Endothelial cell of umbilical vein (primary cell): ENCODE results near the gene STRA6. TPM values are rescaled to one million over a fixed set of nuclear protein-coding genes. Genes with fewer than 3 reads are reported as not detected.

Source experiments
- Bru-seq: library from RNA; stranded (reverse); fragments of 400-500 nt; gene quantifications from one replicate; lab custom pipeline; 2021; lab: Mats Ljungman, UMichigan
- BruChase-seq, 2 experiments: library from RNA; stranded (reverse); fragments of 400-500 nt; gene quantifications; one replicate each; lab custom pipeline; 2021; lab: Mats Ljungman, UMichigan
- BruUV-seq: library from RNA; stranded (reverse); fragments of 400-500 nt; replicated peaks from 2 replicates; lab custom pipeline; 2021; lab: Mats Ljungman, UMichigan
- CTCF ChIA-PET: fragments of 300-600, 350-600 bp; sonication (Branson Sonifier 250); formaldehyde crosslinking; loops from one replicate; lab custom pipeline; 2021; ENCODE audit warnings: antibody characterized with exemption, inconsistent platforms; lab: Charles Lee
- POLR2A ChIA-PET: fragments of 300-600, 350-600 bp; sonication (Branson Sonifier 250); formaldehyde crosslinking; loops from one replicate; lab custom pipeline; 2021; ENCODE audit warnings: antibody characterized with exemption, inconsistent platforms; lab: Charles Lee
- DNase-seq: peaks from one replicate; pipeline ENCODE4 v3.0.0-alpha.2; 2011; ENCODE audit warnings: low read depth, low spot score
- FAIRE-seq: peaks from 2 replicates; lab custom pipeline; 2011; peaks lifted over from hg19 to GRCh38; lab: Jason Lieb, UNC
- H2AFZ ChIP-seq: 2 replicates; pipeline ENCODE4 v1.6.0; 2012; ENCODE audit warnings: low read depth, low read length, control low read depth, inconsistent platforms
- H3K27ac ChIP-seq: 2 replicates; pipeline ENCODE4 v1.5.1; 2011; ENCODE audit warnings: low read depth, mild to moderate bottlenecking, control low read depth, low read length, moderate library complexity; ENCODE audit not compliant: insufficient read depth
- H3K27me3 ChIP-seq, 2 experiments: 2 replicates each; pipeline versions ENCODE4 v1.6.0 to v1.6.1; 2011; ENCODE audit warnings: low read length in 2 of 2, mixed read lengths in 1 of 2; ENCODE audit not compliant: control insufficient read depth in 2 of 2, insufficient read depth in 2 of 2
- H3K36me3 ChIP-seq, 2 experiments: 2 replicates in 1 of 2; 3 replicates in 1 of 2; pipeline ENCODE4 v1.5.1; 2011; ENCODE audit warnings: low read length in 2 of 2, mild to moderate bottlenecking in 1 of 2, moderate library complexity in 1 of 2; ENCODE audit not compliant: control insufficient read depth in 2 of 2, insufficient read depth in 2 of 2; ENCODE audit errors: extremely low read depth in 1 of 2
- H3K4me1 ChIP-seq: 3 replicates; pipeline ENCODE4 v1.5.1; 2011; ENCODE audit warnings: mild to moderate bottlenecking, low read length; ENCODE audit not compliant: control insufficient read depth, insufficient read depth; ENCODE audit errors: extremely low read depth
- H3K4me2 ChIP-seq: 2 replicates; pipeline ENCODE4 v1.6.1; 2011; ENCODE audit warnings: low read length, control low read depth, mixed read lengths; ENCODE audit not compliant: insufficient read depth
- H3K4me3 ChIP-seq, 3 experiments: fragments of 200-600 bp in 1 of 3; sonication (generic), shearing (Covaris generic) in 1 of 3; replicated peaks in 1 of 3; 2 replicates each; pipeline ENCODE4 v1.5.1; 2011 to 2016; ENCODE audit warnings: control low read depth in 3 of 3, low read length in 3 of 3, mild to moderate bottlenecking in 2 of 3, inconsistent platforms in 1 of 3, low read depth in 1 of 3, moderate library complexity in 1 of 3; ENCODE audit not compliant: insufficient read depth in 1 of 3
- H3K79me2 ChIP-seq: 2 replicates; pipeline ENCODE4 v1.6.0; 2012; ENCODE audit warnings: low read length, inconsistent platforms; ENCODE audit not compliant: control insufficient read depth, insufficient read depth
- H3K9ac ChIP-seq: replicated peaks from 2 replicates; pipeline ENCODE3; 2011; ENCODE audit warnings: low read length, control low read depth; ENCODE audit not compliant: insufficient read depth; ENCODE audit errors: extremely low read depth
- H3K9me1 ChIP-seq: replicated peaks from 3 replicates; pipeline ENCODE4 v1.6.0; 2011; ENCODE audit warnings: mild to moderate bottlenecking, low read length; ENCODE audit not compliant: control insufficient read depth, insufficient read depth; ENCODE audit errors: extremely low read depth
- H3K9me3 ChIP-seq: replicated peaks from 2 replicates; pipeline ENCODE4 v1.5.1; 2012; ENCODE audit warnings: low read length, inconsistent platforms; ENCODE audit not compliant: control insufficient read depth, insufficient read depth
- H4K20me1 ChIP-seq: replicated peaks from 2 replicates; pipeline ENCODE3; 2011; ENCODE audit warnings: mild to moderate bottlenecking, low read length; ENCODE audit not compliant: control insufficient read depth, insufficient read depth; ENCODE audit errors: extremely low read depth
- EZH2 ChIP-seq: IDR thresholded peaks from 2 replicates; pipeline ENCODE4 v1.6.1; 2012; ENCODE audit warnings: borderline replicate concordance, low read depth, mild to moderate bottlenecking, moderate library complexity, low read length, inconsistent platforms; ENCODE audit not compliant: severe bottlenecking
- FOS ChIP-seq: IDR thresholded peaks from 2 replicates; pipeline ENCODE4 v1.6.1; 2011; ENCODE audit warnings: mild to moderate bottlenecking, low read length, moderate library complexity, borderline replicate concordance; ENCODE audit not compliant: insufficient read depth
- MYC ChIP-seq: IDR thresholded peaks from one replicate; pipeline ENCODE4 v1.6.1; 2011; ENCODE audit warnings: mild to moderate bottlenecking, low read depth, low read length
- dilution Hi-C: fragments of 300-500 bp; cut with MboI; formaldehyde crosslinking; loops from one replicate; pipeline ENCODE4 v1.15.0; 2019; ENCODE audit warnings: low sequenced_read_pairs; ENCODE audit not compliant: extremely low pct_ligation_motif_present
- intact Hi-C: fragments of 100-400 bp; cut with micrococcal nuclease; formaldehyde crosslinking; loops from one replicate; pipeline ENCODE4 v1.10.0; 2022
- long read RNA-seq: library from polyadenylated mRNA; stranded (forward); transcript quantifications from one replicate; pipeline ENCODE4 v2.0.0, GENCODE V29; 2021
- polyA minus RNA-seq, 3 experiments: library from RNA; depleted of rRNA, polyadenylated mRNA; stranded (reverse); fragments of >200 nt; gene quantifications; 1 replicate in 1 of 3; 2 replicates in 2 of 3; pipeline ENCODE4 v1.2.3, GENCODE V29; 2011
- polyA plus RNA-seq, 4 experiments: library from polyadenylated mRNA; depleted of rRNA in 3 of 4; stranded (reverse) in 3 of 4; unstranded in 1 of 4; fragments of >200 nt; gene quantifications; 2 replicates each; pipeline versions ENCODE4 v1.2.1 to v1.2.3, GENCODE V29; 2011 to 2012; ENCODE audit warnings: missing spikeins in 1 of 4
- total RNA-seq: library from RNA; stranded (reverse); gene quantifications from 2 replicates; pipeline ENCODE4 v1.2.3, GENCODE V29; 2021

STRA6 gene, protein sequence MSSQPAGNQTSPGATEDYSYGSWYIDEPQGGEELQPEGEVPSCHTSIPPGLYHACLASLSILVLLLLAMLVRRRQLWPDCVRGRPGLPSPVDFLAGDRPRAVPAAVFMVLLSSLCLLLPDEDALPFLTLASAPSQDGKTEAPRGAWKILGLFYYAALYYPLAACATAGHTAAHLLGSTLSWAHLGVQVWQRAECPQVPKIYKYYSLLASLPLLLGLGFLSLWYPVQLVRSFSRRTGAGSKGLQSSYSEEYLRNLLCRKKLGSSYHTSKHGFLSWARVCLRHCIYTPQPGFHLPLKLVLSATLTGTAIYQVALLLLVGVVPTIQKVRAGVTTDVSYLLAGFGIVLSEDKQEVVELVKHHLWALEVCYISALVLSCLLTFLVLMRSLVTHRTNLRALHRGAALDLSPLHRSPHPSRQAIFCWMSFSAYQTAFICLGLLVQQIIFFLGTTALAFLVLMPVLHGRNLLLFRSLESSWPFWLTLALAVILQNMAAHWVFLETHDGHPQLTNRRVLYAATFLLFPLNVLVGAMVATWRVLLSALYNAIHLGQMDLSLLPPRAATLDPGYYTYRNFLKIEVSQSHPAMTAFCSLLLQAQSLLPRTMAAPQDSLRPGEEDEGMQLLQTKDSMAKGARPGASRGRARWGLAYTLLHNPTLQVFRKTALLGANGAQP
- total RNA-seq: not detected in 2 replicates
- not detected in 2 replicates for polyA plus RNA-seq
- not detected in 2 replicates for polyA plus RNA-seq (2011; cell fraction: cytosol; rRNA removed)
- not detected in 2 replicates for polyA plus RNA-seq (2011; cell fraction: nucleus; rRNA removed)
- not detected in 2 replicates for polyA plus RNA-seq (2012)
- 0.21 TPM in 1 of 2 replicates, not detected in the other for polyA minus RNA-seq
- 0.82 TPM for polyA minus RNA-seq (2011; cell fraction: cytosol; rRNA and poly(A)+ RNA removed)
- not detected in 2 replicates for polyA minus RNA-seq (2011; cell fraction: nucleus; rRNA and poly(A)+ RNA removed)
- not detected for Bru-seq, nascent RNA
- not detected for BruChase-seq, experiment 1, labeled RNA remaining after a 6-hour chase
- not detected for BruChase-seq, experiment 2, labeled RNA remaining after a 2-hour chase
- long read RNA-seq: 0 reads

DNA sequence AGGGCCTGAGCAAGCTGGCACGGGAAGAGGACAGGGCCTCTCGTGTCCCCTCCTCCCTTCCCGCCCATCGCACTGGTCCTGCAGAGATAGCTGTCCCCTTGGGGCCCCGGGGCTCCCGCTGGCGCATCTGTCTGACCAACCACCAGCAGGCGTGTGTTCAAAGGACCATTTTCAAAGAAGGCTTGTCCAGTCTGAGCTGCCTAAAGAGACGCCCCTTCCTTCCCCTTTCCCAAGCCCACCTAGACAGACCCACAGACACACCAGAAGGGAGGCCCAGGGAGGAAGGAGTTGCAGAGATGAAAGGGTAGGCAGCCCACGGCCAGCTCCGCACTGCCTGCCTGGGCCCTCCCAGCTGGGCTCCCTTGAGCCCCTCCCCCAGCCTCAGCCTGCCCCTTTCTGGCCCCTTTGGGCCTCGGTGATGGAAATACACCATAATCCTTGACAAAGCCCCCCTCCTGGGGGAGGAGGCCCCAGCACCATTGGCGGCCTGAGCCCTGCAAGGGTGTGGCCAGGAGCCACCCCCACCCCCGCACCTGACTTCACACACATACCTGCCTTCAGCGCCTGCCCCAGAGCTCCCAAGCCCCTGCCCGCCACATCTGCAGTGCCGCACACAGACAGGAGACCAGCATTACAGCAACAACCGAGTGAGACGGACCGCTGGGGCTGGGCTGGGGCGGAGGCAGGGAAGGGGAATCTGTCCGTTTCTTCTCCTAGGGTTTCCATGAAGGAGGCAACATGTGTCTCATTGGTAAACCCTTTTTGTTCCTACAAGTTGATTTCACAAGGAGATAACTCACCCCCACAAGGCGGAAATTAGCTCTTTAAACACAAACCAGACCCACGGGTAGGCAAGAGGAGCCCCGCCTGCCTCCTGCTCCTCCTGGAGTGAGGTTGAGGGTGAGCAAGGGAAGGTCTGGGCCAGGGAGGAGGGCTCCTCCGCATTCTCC is at the start of gene STRA6:
TSS of gene STRA6 (minus strand) at position 336 of the 950 bp plus-strand sequence. CDS start 520 bp downstream, outside the sequence.
- no peak for FAIRE-seq
- no peak within 1 kb of the TSS for H3K27ac ChIP-seq
- dilution Hi-C loops (no loop called here), intact Hi-C loops (no loop called here)
- H3K4me2 ChIP-seq: no peak within 1 kb of the TSS
- BruUV-seq: no TSS peak
- ChIA-PET POLR2A (no interaction called here), CTCF (no interaction called here)
- H3K4me1 ChIP-seq: peaks cover 3% of the 10 kb centered on the region
- H3K79me2 ChIP-seq: no peaks in the 10 kb centered on the region
- H3K9ac ChIP-seq: no peak within 1 kb of the TSS
- no peaks in the 10 kb centered on the region for H3K9me1 ChIP-seq
- no peaks in the 10 kb centered on the region for H3K9me3 ChIP-seq
- peaks cover 0 to 3% of the 10 kb centered on the region in 2 experiments for H3K27me3 ChIP-seq
- H2AFZ ChIP-seq: no peak within 1 kb of the TSS
- no peaks in the 10 kb centered on the region for H3K36me3 ChIP-seq
- H4K20me1 ChIP-seq: no peaks in the 10 kb centered on the region
- H3K4me3 ChIP-seq: no peak within 1 kb of the TSS
- DNase-seq: no peak
- TF ChIP-seq EZH2 (no peak), FOS (no peak), MYC (no peak)
